HG03139 (cell line): ENCODE data around the gene ARHGAP8.

Experiments used
- ATAC-seq: cut with Tn5 transposase; IDR thresholded peaks from one replicate; pipeline ENCODE4 v1.9.1; 2021; ENCODE audit not compliant: unreplicated experiment

Gene ARHGAP8

DNA sequence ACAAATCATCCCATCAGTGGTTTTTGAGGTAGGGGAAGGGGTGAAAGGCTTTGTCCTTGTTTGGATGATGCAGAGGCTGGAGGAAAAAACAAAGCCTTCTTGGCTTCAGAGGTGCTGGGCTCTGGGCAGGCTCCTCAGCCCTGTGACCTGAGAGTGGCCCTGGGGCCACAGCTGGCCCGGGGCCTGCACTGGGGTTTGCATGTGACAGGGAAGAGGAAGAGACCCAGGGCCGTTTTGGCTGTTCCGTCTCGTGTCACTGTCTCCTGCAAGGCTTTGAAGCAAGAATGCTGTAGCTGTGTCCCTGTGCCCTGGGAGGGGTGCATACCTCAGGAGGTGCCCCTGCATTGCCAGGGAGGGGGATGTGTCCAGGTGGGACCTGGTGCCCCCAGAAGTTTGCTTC is 12.6 kb downstream of the ARHGAP8 start:
- no peak for ATAC-seq

DNA sequence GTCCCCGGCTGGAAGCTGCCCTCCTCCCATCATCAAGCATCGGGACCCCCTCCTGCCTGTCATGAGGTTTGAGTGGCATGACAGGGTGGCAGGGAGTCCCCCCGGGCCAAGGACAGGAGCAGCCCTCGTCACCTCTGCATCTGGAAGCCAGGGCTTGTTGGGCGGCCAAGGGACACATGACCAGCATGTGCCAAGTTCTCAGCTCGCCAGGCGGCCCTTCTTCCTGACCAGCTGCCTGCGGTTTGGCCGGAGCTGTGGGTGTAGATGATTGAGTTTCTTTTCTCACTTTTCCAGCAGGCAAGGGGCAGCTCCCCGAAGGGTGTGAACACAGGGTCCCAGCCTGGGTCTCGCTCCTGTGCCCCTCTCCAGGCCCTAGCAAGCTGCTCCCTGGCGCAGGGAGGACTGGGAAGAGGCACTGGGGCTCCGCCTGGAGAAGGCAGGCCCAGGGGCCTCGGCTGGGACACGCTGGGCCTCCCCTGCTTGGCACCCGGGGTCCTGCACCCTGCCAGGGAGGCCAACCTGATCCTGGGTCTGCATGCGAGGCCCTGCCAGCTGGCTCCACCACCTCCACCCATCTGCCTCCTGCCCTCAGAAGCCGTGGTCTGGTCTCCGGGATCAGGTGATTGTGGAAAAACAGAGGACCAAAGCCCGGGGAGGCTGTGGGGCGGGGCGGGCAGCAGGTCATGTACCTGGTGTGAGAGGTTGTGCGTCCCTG is 13.4 kb downstream of the ARHGAP8 start:
- ATAC-seq = no peak

DNA sequence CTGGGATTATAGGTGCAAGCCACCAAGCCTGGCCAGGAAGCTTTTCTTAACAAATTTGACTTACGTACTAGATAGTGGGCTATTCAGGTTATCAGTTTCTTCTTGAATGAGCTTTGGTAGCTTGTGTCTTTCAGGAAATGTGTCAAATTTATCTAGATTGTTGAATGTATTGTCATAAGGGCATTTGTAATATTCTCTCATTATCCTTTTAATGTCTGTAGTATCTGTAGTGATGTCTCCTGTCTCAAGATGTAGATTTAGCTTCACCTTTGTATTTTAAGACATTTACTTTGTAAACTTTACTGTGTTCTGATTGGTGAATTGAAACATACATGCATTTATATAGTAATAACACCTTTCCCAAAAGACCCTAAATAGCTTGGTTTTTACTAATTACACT is 20.7 kb downstream of the ARHGAP8 start:
- ATAC-seq = no peak

DNA sequence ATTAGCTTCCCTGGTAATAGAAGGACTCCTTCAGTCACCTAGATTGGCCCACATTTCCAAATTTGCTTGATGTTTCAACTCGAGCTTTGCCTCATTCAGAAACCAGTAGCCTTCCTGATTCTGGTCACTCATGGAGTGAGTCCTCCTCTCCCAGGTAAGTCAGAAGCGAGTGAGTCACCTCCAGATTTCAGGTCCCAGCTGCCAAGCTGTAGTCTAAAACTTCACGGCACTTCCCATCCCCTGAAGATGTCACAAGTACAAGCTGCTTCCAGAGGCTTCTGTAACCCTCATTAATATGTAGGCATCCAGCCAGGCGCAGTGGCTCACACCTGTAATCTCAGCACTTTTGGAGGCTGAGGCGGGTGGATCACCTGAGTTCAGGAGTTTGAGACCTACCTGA is 23.5 kb downstream of the ARHGAP8 start:
- ATAC-seq = no peak

DNA sequence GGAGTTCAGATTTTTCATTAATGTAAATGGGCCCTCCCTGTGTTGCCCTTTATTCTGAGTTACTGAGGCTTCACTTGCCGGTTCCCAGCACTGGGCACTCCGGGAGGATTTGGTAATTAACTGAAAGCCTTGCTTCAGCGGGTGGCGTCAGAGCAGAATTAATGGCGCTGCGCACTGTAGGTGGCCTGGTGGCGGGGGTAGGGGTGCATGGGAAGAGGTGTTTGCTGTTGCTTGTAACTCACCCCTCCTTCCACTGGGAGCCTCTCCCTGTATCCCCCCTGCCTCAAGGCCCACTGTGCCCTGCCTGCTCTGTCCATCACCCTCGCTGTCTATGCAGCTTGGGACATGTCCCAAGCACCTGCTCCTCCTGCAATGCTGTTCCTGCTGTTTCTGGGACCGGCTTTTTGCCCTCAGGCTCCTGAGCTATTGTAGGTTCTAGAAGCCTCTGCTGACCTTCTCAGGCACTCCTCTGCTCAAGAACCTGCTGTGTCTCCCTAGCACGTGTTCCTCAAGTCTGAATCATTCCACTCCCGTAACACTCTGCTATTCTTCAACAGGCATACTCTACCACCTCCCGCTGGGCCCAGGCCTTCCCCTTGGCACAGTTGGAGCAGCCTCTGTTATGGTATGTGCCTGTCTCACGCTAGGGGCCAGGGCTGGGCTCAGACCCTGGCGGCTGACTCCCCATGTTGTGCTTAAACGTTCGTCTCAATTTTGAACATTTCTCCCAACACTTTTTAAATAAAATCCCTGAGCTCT is 24.4 kb downstream of the ARHGAP8 start:
- no peak for ATAC-seq

DNA sequence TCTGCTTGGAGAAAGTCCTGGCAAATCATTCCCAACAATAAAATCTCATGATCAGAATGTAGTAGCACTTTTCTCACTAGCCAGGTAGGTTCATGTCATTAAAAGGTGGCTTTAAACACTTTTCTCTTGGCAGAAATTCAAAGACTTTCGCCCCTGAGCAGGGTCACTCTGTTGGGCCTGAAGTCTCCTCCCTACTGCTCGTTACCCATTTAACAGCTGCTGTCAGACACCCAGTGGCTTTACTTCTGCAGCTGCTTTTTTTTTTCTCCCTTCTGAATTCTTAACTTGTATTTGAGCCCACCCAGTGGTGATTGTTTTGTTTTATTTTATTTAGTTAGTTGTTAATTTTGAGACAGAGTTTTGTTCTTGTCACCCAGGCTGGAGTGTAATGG is 25.0 kb downstream of the ARHGAP8 start:
- ATAC-seq = no peak

DNA sequence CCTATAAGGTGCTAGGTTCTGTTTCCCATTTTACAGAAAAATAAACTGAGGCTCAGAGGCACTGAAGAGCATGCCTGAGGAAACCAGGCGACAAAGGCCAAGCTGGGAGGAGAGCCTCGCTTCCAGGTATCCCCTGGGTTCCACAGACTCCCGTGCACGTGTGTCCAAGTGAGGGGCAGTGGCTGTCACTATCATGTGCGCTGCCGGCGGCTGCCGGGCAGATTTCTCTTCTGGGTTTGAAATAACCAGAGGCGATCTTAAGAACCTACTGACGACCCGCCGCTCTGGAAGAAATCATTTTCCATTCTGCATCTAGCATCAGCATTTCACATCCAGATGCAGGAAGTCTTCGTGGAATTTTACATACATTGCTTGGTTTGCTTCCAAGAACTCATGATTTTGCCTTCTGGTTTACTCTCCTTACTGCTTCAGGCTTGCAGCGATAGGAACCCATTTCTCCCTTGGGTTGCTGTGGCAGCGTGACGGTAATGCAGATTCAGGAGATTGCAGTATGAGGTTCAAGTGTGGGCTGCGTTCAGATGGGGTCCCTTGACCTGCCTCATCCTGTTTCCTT is 28.6 kb downstream of the ARHGAP8 start:
- no peak for ATAC-seq

DNA sequence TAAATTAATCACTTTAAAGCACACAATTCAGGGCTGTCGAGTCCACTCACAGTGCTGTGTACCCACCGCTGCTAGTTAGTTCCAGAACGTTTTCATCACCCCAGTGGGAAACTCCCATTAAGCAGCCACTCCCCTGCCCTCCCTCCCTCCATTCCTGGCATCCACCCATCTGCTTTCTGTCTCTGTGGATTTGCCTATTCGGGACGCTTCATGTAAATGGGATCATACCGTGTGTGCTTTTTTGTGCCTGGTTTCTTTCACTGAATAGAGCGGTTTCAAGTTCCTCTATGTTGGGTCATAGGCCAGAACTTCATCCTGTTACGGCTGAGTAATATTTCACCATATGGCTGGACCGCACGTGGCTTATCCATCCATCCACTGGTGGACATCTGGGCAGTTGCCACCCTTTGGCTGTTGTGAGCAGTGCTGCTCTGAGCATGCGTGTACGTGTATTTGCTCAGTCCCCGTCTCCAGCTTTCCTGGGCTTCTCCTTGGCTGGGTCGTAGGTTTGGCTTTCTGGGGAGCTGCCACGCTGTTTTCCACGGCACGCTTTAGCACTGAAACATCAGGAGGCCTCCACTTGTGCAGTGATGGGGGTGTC is 30.1 kb downstream of the ARHGAP8 start:
- no peak for ATAC-seq

DNA sequence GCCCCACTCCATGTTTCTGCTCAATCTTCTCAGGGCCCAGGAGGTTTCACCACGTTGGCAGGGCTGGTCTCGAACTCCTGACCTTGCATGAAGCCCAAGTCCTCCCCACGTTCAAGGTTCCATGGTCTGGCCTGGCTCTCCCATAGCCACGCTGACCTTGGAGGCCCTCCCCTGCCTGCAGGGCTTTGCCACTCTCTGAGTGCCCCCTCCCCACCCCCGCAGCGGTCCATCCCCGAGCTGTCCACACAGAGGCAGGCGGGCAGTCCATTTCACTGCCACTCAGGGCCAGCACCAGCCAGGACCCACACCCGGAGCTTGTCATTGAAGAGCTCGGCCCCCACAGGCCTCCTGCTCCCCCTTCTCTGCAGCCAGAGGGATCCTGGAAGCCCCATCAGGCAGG is 30.7 kb downstream of the ARHGAP8 start:
- no peak for ATAC-seq

DNA sequence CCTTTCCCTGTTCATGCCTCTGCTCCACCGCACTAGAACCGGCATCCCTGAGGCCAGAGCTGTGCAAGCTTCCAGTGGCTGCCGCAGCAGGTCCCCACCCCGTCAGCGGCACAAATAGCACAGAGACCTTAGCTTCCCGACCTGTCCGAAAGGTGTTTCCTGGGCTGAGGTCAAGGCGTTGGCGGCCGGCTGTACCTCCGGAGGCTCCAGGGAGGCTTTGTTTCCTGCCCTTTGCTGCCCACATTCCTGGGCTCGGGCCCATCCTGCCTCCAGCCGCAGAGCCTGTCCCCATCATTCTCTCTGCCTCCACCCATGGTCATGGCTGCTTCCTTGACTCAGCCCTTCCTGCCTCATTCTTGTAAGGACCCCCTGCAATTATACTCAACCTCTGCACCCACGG is 31.2 kb downstream of the ARHGAP8 start:
- ATAC-seq = no peak

DNA sequence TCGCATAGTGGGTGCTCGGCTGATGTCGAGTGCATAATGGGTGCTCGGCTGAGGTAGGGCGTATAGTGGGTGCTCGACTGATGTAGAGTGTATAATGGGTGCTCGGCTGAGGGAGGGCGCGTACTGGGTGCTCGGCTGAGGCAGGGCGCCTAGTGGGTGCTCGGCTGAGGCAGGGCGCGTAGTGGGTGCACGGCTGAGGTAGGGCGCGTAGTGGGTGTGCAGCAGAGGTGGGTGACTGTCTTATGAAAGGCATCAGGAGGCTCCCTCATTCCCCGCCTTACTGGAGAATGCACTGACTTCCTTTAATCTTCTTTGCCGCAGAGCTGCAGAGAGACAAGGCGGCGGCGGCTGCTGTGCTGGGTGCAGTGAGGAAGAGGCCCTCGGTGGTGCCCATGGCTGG is 33.8 kb downstream of the ARHGAP8 start:
- no peak for ATAC-seq

DNA sequence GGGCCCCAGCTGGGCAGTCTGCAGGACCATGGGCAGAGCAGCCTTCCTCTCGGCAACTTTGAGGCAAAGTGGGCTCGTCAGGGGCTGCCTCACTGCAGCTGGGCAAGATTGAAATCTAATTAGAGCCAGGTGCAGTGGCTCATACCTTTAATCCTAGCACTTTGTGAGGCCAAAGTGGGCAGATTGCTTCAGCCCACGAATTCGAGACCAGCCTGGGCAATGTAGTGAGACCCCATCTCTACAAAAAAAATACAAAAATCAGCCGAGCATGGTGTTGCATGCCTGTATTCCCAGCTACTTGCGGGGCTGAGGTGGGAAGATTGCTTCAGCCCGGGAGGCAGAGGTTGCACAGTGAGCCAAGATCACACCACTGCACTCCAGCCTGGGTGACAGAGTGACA is 34.2 kb downstream of the ARHGAP8 start:
- ATAC-seq = no peak

DNA sequence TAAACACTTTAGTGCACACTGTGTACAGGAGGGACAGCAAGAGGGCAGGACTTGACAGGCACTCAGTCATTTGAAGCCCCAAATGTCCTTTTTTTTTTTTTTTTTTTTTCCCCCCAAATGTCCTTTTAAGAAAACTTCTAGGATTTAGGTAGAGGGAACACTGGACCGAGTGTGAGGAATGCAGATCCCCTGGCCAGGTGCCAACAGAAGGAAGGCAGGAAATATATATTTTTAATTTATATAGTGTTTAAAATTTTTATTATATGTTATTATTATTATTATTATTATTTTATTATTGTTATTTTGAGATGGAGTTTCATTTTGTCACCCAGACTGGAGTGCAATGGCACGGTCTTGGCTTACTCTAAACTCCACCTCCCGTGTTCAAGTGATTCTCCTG is 35.5 kb downstream of the ARHGAP8 start:
- ATAC-seq = no peak

DNA sequence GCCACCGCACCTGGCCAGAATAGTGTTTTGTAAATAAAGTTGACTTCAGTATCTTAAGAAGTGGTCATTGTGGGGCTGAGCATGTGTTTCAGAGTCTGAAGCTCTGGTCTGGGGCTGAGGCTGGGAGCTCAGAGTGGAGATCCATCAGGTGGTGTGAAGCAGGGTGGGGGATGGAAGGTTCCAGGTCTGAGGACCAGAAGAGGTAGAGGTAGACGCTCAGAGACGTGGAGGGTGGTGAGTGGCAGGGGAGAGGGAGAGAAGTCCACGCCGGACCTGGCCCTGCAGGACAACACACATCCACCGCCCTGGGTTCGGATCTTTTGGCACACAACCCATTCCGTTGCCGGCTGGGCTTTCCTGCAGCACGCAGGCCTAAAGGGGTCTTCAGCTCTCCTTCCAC is 40.7 kb downstream of the ARHGAP8 start:
- ATAC-seq = no peak

DNA sequence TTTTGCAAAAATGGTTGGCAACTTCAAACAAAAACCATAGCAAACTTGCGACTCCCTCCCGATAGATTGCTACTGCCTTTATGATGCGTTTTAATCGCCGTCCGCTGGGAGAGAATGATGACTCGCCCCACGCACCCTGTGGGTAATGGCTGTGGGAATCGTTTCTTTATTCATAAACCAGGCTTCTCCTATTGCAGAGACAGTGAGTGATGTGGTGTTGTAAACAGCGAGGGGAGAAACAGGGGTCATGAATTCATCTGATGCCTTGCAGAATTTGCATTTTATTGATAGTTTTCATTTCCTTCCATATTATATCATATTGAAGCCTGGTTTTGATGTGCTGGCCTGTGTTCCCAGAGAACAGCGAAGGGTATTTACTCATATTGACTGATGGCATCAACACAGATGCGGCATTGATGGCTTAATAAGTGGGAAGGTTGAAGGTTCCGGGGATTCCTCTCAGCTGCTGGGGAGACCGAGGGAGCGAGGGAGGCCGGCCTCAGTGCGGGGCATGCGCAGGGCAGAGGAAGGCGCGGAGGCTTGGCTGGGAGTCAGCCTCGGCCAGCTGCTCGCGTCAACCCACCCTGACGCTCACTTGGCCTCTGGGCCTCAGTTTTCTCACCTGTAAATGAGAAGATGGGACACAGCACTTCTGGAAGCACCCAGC is 41.3 kb downstream of the ARHGAP8 start:
- no peak for ATAC-seq

DNA sequence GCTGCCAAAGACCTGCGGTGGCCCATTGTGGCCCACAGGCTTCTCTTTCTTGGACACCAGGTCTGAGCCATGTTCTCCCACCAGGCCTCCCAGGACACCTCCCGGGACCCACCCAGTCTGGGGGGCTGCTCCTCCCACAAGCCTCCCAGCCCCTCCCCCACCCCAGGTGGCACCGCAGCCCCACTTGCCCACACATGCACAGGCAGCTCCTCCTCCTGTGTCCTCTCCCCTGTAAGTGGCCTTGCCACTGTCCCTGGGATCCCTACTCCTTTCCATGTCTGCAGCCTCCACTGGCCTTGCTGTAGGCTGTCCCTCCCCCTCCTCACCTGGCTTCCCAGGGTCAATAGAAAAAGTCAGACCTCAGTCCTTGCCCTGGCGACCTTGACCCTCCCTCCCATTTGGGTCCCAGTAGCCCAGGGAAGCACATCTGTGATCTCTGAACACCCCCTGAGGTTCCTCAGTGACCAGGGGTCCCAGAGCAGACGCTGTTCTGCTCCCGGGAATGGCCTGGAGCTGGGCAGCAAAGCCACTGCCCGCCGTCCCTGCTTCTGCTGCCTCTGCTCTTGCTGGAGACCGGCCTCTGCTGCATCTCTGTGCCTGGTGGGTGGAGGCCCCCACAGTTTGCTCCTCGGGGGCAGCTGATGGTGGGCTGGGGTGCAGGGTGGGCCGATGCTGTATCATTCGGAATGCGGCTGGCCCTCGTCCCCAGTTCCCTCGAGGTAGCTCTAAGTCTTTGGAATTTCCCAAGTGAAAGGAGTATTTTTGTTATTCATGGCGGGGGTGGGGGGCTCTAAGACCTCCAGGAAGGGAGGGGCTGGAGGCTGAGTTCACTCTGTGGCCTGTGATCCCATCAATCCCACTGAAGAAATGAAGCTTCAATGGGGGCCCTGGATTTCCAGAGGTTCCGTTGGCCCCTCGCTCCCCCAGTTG is 43.6 kb downstream of the ARHGAP8 start:
- ATAC-seq = no peak

DNA sequence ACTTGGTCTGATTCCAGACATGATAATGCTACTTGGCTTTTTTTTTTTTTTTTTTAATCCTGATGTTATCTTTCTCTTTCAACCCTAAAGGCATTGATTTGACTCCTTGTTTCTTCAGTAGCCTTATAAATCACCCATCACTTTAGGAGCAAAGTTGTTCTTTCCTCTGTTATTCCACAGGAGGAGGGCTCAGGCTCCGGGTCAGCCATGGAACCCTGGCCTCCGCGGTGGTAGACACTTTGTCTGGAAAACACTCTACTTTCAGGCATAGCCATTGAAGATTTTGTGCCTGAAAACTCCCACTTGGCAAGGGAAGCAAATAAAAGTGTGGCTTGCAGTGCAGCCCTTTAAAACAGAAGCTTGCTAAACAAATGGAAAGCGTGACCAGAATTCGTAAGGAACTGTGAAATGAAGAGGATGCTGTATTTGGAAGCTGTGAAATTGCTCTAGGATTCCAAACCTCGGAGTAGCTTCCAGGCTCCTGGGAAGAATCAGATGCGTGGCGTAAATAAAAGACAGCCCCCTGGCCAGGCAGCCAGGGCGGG is 44.9 kb downstream of the ARHGAP8 start:
- ATAC-seq = no peak

DNA sequence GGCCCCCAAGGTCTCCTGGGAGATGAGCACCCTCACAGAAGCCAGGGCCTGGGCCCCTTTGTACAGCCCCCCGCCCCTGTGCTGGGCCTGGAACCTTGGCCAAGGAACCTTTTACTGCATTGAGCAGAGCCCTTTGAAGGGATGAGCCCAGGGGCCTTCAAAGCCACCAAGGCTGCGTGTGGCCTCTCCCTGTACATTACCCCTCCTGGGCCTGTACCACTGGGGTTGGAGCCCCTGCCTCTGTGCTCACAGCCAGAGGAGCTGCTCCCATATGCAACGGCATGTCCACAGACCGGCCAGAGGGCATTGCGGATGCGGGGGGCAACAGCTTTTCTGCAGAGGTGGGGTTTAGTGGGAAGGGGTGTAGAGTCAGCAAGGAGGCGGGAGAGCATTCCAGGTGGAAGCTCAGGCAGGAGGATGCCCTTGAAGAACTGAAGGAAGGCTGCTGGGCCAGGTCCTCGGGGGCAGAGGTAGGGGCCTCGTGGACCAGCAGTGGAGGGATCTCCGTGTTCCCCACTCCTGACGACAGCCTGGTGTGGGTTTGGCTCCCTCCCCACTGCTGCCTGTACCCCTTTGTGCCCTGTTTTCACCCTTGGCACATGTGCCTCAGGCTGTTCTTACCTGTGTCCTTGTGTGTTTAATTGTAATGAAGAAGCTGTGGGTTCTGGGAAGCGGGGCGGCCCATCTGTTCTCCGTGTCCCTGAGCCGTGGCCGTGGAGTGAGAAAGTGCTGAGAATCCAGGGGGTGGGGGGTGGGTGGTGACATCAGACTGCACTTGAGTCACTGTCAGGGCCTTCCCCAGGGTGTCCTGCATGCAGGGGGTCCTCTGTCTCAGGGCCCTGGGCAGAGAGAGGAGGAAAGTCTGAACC is 46.9 kb downstream of the ARHGAP8 start:
- no peak for ATAC-seq
